ENCODE results near the gene ZNF382. TPM values are rescaled to one million over a fixed set of nuclear protein-coding genes. Genes with fewer than 3 reads are reported as not detected.
"Not testable (repeated sequence)": the region's sequence is repeated elsewhere in the genome, so short reads cannot be mapped to it uniquely, and the experiment has no call there.

The ZNF382 gene
- polyA plus RNA-seq, 1 experiment: 2.2 TPM

DNA sequence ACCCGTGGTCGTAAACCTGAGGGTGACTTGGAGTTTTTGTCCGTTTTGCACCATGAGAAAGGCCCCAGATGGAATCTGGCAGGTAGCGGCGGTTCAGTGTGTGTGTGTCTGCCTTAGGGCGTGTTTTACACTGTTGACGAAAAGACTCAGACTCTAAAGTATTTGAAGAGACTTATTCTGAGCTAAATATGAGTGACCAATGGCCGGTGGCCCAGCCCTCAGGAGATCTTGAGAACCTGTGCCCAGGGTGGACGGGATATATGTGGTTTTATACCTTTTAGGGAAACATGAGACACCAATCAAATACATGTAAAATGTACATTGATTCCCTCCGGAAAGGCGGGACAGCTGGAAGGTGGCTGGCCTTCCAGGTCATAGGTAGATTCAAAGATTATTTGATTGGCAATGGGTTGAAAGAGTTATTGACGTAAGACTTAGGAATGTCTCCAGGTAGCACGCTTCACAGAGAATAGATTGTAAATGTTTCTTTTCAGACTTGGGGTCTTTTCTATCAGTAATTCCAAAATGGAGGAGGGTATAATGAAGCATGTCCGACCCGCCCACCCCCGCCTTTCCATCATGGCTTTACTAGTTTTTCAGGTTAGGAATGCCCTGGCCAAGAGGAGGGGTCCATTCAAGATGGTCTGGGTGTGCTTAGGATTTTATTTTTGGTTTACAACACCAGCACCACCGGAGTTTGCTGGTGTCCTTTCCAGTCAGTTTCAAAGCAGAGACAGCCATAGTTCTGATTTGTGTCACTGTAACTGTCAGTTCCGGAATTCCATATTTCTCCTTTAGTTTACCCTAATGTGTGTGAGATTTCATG, 31.0 kb upstream of the ZNF382 start:
- DNase-seq (ENCODE audit: low read depth, low spot score): no peak
- ChIA-PET POLR2A (interaction anchor here (1.3 to 2.6 kb wide), 3 partner anchors 31 to 199 kb away, joined by 3 to 9 read pairs (median 8); partner anchors contain the start of genes ZNF260, ZNF382 and ZNF850), CTCF (no interaction called here)
- peaks cover 37% of the 10 kb centered on the region for H3K9me3 ChIP-seq (ENCODE audit: control insufficient read depth, insufficient read depth, low read length)
- H3K4me3 ChIP-seq (ENCODE audit: low read depth, low read length): peak overlapping the region; percentile 99
- peak overlapping the region; percentile 39 for H3K27ac ChIP-seq (ENCODE audit: low read depth, low read length)
- no peaks in the 10 kb centered on the region for H3K27me3 ChIP-seq (ENCODE audit: control insufficient read depth, insufficient read depth, low read length)
- TF ChIP-seq, protein P1, sequence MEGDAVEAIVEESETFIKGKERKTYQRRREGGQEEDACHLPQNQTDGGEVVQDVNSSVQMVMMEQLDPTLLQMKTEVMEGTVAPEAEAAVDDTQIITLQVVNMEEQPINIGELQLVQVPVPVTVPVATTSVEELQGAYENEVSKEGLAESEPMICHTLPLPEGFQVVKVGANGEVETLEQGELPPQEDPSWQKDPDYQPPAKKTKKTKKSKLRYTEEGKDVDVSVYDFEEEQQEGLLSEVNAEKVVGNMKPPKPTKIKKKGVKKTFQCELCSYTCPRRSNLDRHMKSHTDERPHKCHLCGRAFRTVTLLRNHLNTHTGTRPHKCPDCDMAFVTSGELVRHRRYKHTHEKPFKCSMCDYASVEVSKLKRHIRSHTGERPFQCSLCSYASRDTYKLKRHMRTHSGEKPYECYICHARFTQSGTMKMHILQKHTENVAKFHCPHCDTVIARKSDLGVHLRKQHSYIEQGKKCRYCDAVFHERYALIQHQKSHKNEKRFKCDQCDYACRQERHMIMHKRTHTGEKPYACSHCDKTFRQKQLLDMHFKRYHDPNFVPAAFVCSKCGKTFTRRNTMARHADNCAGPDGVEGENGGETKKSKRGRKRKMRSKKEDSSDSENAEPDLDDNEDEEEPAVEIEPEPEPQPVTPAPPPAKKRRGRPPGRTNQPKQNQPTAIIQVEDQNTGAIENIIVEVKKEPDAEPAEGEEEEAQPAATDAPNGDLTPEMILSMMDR (IDR thresholded peaks at IDR 0.05; ENCODE audit: low read depth, low read length): no peak

DNA sequence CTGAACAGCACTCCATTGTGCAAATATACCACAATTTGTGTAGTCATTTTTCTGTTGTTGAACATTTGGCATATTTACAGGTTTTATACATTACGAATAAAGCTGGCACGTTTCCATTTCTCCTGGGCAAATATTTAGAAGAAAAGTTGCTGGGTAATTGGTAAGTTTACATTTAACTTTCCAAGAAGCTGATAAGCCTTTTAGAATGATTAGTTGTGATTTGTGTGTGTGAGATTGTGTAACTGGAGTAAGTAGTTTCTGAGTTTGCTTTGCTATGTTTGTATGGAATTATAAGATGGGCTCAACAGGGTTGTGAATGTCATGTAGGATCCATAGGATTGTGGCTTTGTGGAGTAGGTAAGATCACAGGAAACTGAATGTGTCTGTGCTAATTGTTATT, 30.4 kb upstream of the ZNF382 start:
- POLR2A ChIA-PET: no interaction called here
- Histone ChIP-seq H3K27ac (ENCODE audit: low read depth, low read length) (no peak overlapping the region), H3K4me3 (ENCODE audit: low read depth, low read length) (peak overlapping the region; percentile 99), H3K27me3 (ENCODE audit: control insufficient read depth, insufficient read depth, low read length) (no peaks in the 10 kb centered on the region), H3K9me3 (ENCODE audit: control insufficient read depth, insufficient read depth, low read length) (peaks cover 31% of the 10 kb centered on the region)
- CTCF ChIA-PET: no interaction called here
- TF ChIP-seq, protein P1 (IDR thresholded peaks at IDR 0.05; ENCODE audit: low read depth, low read length): no peak
- DNase-seq (ENCODE audit: low read depth, low spot score): no peak

GRCh38 chr19:36577271-36577996, 27.7 kb upstream of the ZNF382 start:
- ChIA-PET POLR2A (no interaction called here), CTCF (no interaction called here)
- TF ChIP-seq, protein P1 (IDR thresholded peaks at IDR 0.05; ENCODE audit: low read depth, low read length): no peak
- H3K27ac ChIP-seq (ENCODE audit: low read depth, low read length): no peak overlapping the region
- H3K4me3 ChIP-seq (ENCODE audit: low read depth, low read length): no peak overlapping the region
- no peak for DNase-seq (ENCODE audit: low read depth, low spot score)
- no peaks in the 10 kb centered on the region for H3K27me3 ChIP-seq (ENCODE audit: control insufficient read depth, insufficient read depth, low read length)
- H3K9me3 ChIP-seq (ENCODE audit: control insufficient read depth, insufficient read depth, low read length): peaks cover 33% of the 10 kb centered on the region

GRCh38 chr19:36579255-36579654, 25.9 kb upstream of the ZNF382 start:
- Histone ChIP-seq H3K27me3 (ENCODE audit: control insufficient read depth, insufficient read depth, low read length) (no peaks in the 10 kb centered on the region), H3K27ac (ENCODE audit: low read depth, low read length) (no peak overlapping the region), H3K9me3 (ENCODE audit: control insufficient read depth, insufficient read depth, low read length) (peaks cover 34% of the 10 kb centered on the region), H3K4me3 (ENCODE audit: low read depth, low read length) (no peak overlapping the region)
- DNase-seq (ENCODE audit: low read depth, low spot score): no peak
- POLR2A ChIA-PET: no interaction called here
- TF ChIP-seq, protein P1 (IDR thresholded peaks at IDR 0.05; ENCODE audit: low read depth, low read length): no peak
- CTCF ChIA-PET: no interaction called here

DNA sequence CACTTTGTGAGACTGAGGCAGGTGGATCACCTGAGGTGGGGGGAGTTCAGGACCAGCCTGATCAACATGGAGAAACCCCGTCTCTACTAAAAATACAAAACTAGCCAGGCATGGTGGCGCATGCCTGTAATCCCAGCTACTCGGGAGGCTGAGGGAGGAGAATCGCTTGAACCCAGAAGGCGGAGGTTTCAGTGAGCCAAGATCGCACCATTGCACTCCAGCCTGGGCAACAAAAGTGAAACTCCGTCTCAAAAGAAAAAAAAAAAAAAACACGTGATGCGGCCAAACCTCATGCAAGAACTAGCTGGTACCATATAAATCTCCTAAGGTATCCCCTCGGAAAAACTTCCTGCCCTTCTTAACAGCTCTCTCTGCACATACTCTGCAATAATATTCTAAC, 2.4 kb upstream of the ZNF382 start:
- CTCF ChIA-PET: not testable (repeated sequence)

More for the DNA sequence above, 2.4 kb upstream of the ZNF382 start:
- H3K27me3 ChIP-seq (ENCODE audit: control insufficient read depth, insufficient read depth, low read length); H3K4me3 ChIP-seq (ENCODE audit: low read depth, low read length); DNase-seq (ENCODE audit: low read depth, low spot score); POLR2A ChIA-PET; H3K27ac ChIP-seq (ENCODE audit: low read depth, low read length): not testable (repeated sequence)
- peaks cover 11% of the 10 kb centered on the region; the same call in 1 of the 2 replicates for H3K9me3 ChIP-seq (ENCODE audit: control insufficient read depth, insufficient read depth, low read length)

Data from AG04450 (cell line).